Gastroesophageal sphincter (tissue), 3 donors: Measurements from ENCODE around the gene UBA6.

Source experiments
- EP300 ChIP-seq: sonication (generic); formaldehyde crosslinking; IDR thresholded peaks from one replicate; pipeline ENCODE4 v1.6.1; 2017; ENCODE audit warnings: antibody characterized with exemption, mild to moderate bottlenecking
- POLR2AphosphoS5 ChIP-seq: sonication (generic); formaldehyde crosslinking; IDR thresholded peaks from one replicate; pipeline ENCODE4 v1.6.1; 2017; ENCODE audit warnings: antibody characterized with exemption
- TF ChIP-seq, protein P1 (sequence below), 4 experiments: fragments of 200-600 bp in 2 of 4; fragments of 450-650 bp in 2 of 4; sonication (generic) in 1 of 4; IDR thresholded peaks; one replicate each; pipeline ENCODE4 v1.5.1; 2017 to 2019; ENCODE audit warnings: antibody characterized with exemption in 4 of 4, mild to moderate bottlenecking in 2 of 4, moderate library complexity in 2 of 4

DNA sequence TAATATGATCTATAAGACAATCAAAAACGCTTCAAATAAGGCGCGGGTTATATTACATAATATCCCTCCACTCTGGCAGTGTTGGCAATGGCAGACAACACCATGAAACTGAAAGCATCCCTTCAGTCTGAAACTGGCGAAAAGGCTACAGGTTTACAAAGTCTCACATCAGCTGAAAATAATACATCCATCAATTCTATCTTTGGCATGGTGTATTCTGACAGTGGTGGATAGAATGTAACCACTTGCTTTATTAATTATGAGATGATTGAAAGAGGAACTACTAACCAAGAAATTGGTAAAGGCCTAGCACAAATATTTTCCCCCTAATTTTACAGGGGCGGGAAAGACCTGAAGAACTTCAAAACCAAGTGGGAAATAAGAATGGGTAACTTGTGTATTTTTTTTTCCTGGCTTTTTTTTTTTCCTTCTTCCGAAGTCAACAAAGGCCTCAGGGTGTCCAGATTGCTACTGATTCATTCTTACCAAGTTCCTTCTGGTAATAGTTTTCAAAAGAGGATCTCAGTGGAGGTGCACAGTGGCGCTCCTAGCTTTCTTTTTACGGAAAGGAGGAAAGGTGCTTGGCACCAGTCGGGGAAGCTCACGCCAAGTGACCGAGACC, 728 bp downstream of the UBA6 start:
- TF ChIP-seq, protein P1, sequence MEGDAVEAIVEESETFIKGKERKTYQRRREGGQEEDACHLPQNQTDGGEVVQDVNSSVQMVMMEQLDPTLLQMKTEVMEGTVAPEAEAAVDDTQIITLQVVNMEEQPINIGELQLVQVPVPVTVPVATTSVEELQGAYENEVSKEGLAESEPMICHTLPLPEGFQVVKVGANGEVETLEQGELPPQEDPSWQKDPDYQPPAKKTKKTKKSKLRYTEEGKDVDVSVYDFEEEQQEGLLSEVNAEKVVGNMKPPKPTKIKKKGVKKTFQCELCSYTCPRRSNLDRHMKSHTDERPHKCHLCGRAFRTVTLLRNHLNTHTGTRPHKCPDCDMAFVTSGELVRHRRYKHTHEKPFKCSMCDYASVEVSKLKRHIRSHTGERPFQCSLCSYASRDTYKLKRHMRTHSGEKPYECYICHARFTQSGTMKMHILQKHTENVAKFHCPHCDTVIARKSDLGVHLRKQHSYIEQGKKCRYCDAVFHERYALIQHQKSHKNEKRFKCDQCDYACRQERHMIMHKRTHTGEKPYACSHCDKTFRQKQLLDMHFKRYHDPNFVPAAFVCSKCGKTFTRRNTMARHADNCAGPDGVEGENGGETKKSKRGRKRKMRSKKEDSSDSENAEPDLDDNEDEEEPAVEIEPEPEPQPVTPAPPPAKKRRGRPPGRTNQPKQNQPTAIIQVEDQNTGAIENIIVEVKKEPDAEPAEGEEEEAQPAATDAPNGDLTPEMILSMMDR (IDR thresholded peaks at IDR 0.05), result no peak
- TF ChIP-seq EP300 (no peak), POLR2AphosphoS5 (no peak)
